ENCODE data around the gene RSPH9. TPM values are rescaled to one million over a fixed set of nuclear protein-coding genes. Genes with fewer than 3 reads are reported as not detected.

The RSPH9 gene
- total RNA-seq, 1 donor from 2014 or later: 0.80 TPM

- peaks cover 58% of the 10 kb centered on the region for H3K4me1 Mint-ChIP-seq
- DNase-seq (ENCODE audit: low spot score in 2 of 2, unreplicated experiment in 2 of 2): no peak
- TF ChIP-seq CTCF (IDR thresholded peaks at IDR 0.05; ENCODE audit: unreplicated experiment): no peak
- no peak overlapping the region for H3K4me3 Mint-ChIP-seq
- H3K27ac Mint-ChIP-seq: peak overlapping the region; percentile 57
- peaks cover 12% of the 10 kb centered on the region for H3K27me3 Mint-ChIP-seq (ENCODE audit: low read depth)
- H3K36me3 Mint-ChIP-seq: no peaks in the 10 kb centered on the region
- H3K9me3 Mint-ChIP-seq: no peaks in the 10 kb centered on the region
Measured at GRCh38 chr6:43708860-43709653, 64.2 kb downstream of the RSPH9 start.

- peak overlapping the region; percentile 75 for H3K27ac Mint-ChIP-seq
- DNase-seq (ENCODE audit: low spot score in 2 of 2, unreplicated experiment in 2 of 2): no peak
- peaks cover 64% of the 10 kb centered on the region for H3K4me1 Mint-ChIP-seq
Measured at GRCh38 chr6:43709654-43710303, 64.9 kb downstream of the RSPH9 start.

GRCh38 chr6:43710576-43710975 is 65.7 kb downstream of the RSPH9 start:
- no peak for TF ChIP-seq CTCF (IDR thresholded peaks at IDR 0.05; ENCODE audit: unreplicated experiment)
- H3K9me3 Mint-ChIP-seq: no peaks in the 10 kb centered on the region
- H3K27me3 Mint-ChIP-seq (ENCODE audit: low read depth): peaks cover 12% of the 10 kb centered on the region
- peaks cover 61% of the 10 kb centered on the region for H3K4me1 Mint-ChIP-seq
- no peak overlapping the region for H3K4me3 Mint-ChIP-seq
- no peaks in the 10 kb centered on the region for H3K36me3 Mint-ChIP-seq
- DNase-seq (ENCODE audit: low spot score in 2 of 2, unreplicated experiment in 2 of 2): no peak
- H3K27ac Mint-ChIP-seq: peak overlapping the region; percentile 68

More at GRCh38 chr6:43709654-43710303, 64.9 kb downstream of the RSPH9 start:
- Mint-ChIP-seq H3K4me3 (no peak overlapping the region), H3K36me3 (no peaks in the 10 kb centered on the region), H3K27me3 (ENCODE audit: low read depth) (peaks cover 12% of the 10 kb centered on the region), H3K9me3 (no peaks in the 10 kb centered on the region)
- TF ChIP-seq CTCF (IDR thresholded peaks at IDR 0.05; ENCODE audit: unreplicated experiment): no peak

- Mint-ChIP-seq H3K36me3 (no peaks in the 10 kb centered on the region), H3K27ac (no peak overlapping the region), H3K27me3 (ENCODE audit: low read depth) (peaks cover 12% of the 10 kb centered on the region), H3K4me3 (no peak overlapping the region), H3K4me1 (peaks cover 57% of the 10 kb centered on the region), H3K9me3 (no peaks in the 10 kb centered on the region)
- no peak for TF ChIP-seq CTCF (IDR thresholded peaks at IDR 0.05; ENCODE audit: unreplicated experiment)
- no peak for DNase-seq (ENCODE audit: low spot score in 2 of 2, unreplicated experiment in 2 of 2)
Measured at GRCh38 chr6:43712579-43712978, 67.7 kb downstream of the RSPH9 start.

GRCh38 chr6:43713643-43714310 is 68.9 kb downstream of the RSPH9 start:
- H3K27ac Mint-ChIP-seq: peak overlapping the region; percentile 75
- H3K4me3 Mint-ChIP-seq: no peak overlapping the region
- no peaks in the 10 kb centered on the region for H3K9me3 Mint-ChIP-seq
- no peak for DNase-seq (ENCODE audit: low spot score in 2 of 2, unreplicated experiment in 2 of 2)
- H3K27me3 Mint-ChIP-seq (ENCODE audit: low read depth): peaks cover 12% of the 10 kb centered on the region
- peaks cover 56% of the 10 kb centered on the region for H3K4me1 Mint-ChIP-seq
- no peak for TF ChIP-seq CTCF (IDR thresholded peaks at IDR 0.05; ENCODE audit: unreplicated experiment)
- H3K36me3 Mint-ChIP-seq: no peaks in the 10 kb centered on the region

Measured in mesothelial cell of epicardium (in vitro differentiated cells).